NCI-H345 (cell line): ENCODE results near the gene BLVRA.
A peak's percentile ranks its signal among the peaks of the same experiment; 100 is the strongest.

ENCODE experiments used
- DNase-seq: peaks from one replicate; lab custom pipeline; 2025; lab: John Stamatoyannopoulos, UW

BLVRA gene

DNA sequence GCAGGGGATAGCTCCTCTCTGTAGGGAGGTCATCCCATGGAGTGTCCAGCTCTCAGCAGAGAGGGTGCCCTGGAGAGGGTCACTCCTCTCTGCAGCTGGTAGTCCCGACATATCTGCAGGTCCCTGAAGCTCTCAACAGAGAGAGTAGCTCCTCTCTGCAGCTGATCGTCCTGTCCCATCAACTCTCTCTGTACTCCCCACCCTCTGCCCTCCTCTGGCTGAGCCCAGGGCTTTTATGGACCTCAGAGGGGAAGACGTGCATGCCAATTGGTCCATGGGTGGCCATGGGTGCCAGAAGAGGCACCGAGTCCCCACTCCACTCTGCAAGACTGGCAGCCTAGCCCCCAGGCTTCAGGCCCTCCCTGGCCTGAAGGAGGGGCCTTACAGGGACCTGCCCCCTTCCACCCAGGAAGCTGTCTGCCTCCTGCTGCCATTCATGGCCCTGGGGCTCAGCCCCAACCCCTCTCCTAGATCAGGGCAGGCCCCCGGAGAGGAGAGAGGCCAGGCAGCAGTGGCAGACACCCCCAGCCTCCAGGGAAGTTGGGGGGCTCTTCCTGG lies 9.0 kb upstream of the BLVRA start:
- no peak for DNase-seq

DNA sequence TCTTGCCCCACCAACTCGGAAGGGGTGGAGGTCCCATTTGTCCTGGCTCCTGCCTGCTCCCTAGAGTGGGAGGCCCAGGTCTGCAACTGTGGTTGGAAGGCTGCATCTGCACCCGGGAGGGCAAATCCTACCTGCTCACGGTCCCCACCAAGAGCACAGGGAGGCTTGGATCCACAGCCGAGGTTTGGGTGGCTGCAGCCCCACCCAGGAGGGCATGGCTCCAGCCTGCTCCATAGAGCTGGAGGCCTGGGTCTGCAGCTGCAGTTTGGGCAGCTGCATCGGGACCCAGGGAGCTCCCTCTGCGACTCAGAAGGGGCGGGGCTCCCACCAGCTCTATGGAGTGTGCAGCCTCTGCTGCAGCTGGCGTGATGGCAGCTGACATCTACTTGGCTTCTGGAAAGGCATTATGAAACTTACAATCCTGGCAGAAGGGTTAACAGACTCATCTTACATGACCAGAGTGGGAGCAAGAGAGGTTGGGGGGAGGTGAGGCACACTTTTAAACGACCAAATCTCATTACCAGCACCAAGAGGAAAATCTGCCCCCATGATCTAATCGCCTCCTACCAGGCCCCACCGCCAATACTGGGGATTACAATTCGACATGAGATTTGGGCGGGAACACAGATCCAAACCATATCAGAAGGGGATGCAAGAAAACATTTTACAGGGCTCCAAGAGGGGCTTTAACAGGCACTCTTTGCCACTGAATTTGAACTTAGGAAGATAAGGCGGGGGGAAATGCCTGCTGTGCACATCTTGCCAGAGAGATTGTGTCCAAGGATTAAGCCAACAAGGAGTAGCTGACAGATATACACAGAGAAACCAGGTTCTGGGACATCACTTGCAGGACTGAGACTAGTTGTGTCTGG lies 8.2 kb upstream of the BLVRA start:
- no peak for DNase-seq

DNA sequence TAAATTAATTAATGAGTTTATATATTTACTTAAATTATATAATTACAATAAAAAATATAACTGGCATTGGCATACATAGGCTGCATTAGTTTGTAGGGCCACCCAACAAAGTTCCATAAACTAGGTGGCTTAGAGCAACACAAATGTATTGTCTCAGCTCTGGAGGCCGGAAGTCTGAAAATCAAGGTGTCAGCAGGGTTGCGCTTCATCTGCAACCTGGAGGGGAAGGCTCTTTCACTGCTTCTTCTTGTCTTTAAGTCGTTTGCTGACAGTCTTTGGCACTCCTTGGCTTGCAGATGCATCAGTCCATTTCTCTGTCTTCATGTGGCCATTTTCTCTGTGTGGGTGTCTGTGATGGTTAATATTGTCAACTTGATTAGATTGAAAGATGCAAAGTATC lies 6.1 kb upstream of the BLVRA start:
- DNase-seq = no peak

DNA sequence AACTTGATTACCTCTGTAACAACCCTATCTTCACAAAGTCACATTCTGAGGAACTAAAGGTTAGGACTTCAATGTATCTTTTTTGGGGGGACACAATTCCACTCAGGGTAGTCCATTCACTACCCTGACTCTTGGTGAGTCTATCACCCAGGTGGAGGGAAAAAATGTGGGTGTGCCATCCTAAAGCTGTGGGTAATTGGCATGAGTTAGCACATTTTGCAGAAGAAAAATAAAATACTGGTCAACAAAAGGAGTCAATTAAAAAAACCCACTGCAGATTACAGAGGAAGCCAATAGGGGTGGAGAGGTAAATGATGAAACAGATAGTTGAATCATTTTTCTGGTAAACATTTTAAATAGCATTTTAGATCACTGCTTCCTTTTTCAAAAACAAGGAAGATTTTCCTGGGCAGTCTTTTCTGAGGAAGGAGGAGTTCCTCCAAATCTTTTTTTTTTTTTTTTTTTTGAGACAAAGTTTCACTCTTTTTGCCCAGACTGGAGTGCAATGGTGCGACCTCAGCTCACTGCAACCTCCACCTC lies 5.1 kb upstream of the BLVRA start:
- DNase-seq = no peak

DNA sequence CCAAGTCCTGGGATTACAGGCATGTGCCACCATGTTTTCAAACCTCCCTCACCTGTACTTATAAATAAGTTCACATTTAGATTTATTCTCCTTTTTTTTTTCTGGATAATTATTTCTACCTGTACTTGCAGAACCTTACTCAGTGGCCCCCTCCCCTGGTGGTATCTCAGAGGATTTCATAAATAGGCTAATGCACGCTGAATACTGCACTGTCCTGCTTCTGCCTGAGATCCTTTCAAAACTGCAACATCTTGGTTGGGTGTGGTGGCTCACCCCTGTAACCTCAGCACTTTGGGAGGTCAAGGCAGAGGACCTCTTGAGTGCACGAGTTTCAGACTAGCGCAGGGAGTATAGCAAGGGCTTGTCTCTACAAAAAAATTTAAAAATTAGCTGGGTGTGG lies 4.6 kb upstream of the BLVRA start:
- no peak for DNase-seq

DNA sequence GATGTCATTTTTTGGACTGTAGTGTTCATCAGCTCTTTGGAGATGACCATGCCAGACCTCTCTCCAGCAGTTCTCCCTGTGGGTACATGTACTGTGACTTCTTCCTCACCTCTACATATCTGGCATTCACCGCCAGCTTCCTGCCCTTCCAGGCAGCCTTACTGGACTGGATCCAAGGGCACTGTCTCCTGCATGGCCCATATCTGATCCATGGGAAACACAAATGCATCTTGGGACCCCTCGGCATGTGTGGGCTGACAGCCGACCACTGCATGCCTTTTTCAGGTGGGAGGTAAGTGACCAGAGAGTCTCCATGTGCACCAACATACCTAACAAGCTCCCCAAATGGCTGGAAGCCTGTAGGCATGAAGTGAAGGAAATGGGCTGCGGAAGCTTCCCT lies 3.9 kb upstream of the BLVRA start:
- DNase-seq = no peak

DNA sequence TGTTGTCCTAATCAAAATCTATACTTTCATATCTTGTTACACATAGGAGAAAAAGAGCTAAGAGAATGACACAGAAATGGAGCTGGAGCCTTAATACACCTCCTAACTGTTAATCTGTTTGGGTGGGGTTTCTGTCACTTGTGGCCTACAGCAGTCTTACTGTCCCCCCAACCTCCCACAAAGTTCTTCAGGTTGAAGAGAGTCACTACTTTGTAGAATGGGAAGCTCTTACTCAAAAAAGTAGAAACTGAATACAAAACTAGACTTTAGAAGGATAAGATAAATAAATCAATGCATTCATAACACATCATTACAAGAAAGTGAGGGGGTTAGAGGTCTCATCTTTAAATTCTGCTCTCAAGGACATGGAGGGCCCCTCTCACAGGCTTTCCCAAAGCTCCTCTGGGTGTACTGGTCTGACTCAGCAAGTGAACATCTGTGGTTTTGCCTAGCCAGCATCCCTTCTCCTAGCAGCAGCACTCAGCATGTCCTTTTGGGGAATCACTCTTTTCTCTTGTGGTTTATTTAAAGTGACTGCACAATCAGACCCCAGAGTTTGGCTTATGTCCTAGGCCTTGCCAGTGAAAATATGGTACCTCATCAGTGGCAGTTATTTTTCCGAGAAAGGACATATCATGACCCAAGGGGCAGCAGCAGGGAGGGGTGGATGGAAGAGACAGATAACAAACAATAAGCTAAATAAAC lies 2.0 kb upstream of the BLVRA start:
- DNase-seq = no peak

DNA sequence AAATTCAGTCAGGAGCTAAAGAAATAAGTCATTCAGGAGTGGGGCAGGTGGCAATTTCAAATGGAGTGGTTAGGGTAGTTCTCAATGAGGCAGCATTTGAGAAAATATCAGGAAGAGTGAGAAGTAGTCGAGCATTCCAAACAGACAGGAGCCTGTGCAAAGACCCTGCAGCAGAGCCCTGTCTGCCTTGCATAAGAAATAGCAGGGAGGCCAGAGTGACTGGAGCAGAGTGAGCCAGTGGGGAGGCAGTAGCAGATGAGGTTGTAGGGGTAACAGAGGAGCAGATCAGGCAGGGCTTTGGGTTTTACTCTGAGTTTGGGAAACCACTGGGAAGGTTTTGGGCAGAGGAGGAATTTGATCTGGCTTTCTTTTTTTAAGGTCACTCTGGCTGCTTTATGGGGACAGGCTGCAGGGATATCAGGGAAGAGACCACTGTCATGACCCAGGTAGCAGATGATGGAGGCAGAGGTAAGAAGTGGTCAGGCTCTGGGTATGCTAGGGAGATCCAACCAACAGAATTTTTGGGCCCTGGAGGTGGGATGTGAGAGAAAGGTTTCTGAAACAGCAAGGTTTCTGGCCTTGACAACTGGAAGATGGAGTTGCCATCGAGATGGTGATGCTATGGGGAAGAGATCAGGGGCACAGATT lies 1.3 kb upstream of the BLVRA start:
- no peak for DNase-seq

DNA sequence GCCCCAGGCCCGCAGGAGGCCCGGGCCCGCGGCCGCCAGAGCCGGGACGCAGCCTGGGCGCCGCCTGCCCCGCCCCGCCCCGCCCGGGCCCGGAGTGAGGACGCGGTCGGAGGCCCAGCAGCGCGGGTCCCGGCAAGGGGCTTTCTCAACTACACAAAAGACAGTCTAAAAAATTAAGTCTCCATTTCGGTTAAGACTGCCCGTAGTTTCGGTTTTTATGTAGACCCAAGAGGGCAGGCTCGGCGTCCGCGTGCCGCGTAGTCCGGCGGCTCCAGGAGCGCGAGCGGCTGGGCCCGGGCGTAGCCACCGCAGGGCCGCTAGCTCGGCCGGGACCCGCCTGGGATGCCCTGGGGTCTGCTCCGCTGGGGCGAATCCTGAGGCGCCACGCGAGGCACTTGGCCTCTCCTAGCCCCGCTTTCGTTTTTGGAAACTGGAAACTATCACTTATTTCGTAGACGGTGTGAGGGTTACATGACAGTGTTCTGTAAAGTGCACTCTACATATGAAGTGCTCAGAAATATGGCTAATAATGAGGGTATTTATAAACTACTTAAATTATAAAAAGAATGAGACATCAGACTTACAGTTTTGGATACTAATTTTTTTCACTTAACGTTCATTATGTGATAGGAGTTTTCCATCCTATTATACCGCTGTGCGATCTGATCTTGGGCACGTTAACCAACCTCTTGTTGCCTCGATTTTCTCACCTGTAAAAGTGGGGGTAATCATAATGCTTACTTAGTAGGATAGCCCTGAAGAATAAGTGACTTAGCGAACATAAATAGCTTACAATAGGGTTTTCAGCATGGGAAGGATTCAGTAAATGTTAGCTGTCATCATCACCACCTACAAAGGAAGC lies 573 bp downstream of the BLVRA start:
- DNase-seq = peak; percentile 39

DNA sequence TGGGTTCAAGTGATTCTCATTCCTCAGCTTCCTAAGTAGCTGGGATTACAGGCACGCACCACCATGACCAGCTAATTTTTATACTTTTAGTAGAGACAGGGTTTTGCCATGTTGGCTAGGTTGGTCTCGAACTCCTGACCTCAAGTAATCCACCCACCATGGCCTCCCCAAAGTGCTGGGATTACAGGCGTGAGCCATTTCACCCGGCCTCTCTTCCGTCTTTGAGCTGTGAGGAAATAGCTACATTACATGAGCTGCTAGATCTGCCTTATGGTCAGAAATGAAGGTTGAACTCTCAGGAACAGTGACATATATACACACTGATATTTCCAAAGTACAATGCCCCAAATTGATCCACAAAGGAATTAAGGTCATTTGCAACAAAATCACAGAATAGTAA lies 2.4 kb downstream of the BLVRA start:
- no peak for DNase-seq

DNA sequence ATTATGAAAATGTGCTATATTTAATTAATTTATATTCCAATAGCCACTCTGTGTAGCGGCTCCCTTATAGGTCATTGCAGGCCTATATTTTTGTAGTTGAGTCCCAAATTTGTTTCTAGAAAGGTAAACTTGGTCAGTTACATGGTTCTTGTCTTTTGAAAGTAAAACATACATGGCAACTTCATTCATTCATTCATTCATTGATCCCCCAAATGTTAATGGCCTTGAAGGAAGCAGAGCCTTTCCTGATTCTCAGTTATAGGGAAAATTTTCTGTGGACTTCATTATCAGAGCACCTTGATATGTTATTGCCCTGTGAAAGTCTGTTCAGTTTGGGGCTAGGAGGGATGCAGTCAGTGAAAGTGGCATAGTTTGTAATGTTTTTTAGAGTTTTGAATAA lies 2.9 kb downstream of the BLVRA start:
- no peak for DNase-seq

DNA sequence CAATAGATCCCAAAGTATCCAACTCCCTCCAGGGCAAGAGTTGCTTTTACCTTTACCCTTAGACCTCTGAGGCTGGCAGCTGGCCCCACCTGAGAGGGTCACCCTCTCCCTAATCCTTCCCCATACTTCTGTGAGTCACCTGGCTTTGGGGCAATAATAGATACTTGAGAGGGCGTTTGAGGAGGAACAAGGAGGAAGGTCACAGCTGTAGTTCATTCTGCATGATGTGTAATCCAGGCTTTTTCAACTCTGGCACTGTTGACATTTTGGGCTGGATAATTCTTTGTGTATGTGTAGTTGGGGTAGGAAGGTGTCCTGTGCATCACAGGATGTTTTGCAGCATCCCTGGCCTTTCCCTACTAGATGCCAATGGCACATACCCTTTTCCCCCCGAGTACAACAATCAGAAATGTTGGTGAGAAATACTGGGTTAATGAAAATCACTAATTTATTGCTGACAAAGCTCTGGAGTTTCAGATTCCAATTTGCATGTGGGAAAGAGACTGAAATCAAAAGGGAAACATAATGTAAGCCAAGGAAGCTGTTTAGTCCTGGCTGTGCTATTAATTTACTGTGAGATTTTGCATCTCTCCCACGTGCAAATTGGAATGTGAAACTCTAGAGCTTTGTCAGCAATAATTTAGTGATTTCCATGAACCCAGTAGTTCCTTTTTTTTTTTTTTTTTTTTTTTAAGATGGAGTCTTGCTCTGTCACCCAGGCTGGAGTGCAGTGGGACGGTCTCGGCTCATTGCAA lies 3.6 kb downstream of the BLVRA start:
- no peak for DNase-seq

DNA sequence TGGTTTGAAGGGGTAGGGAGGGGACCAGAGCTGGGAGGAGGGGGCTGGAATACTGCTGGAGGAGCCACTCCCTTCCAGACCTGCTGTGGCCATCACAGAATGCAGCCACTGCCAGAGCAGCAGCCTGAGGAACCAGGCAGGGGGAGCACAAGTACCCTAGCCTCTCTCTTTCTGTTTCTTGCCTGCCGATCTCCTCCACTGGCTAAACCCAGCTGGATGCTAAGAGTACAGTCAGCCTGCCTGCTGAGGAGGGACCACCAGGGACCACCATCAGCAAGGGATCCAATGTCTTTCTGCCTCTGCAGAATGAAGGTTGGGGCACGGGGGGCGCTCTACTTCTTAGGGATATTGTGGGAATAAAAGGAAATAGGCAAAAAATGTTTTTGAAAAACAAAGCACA lies 4.7 kb downstream of the BLVRA start:
- no peak for DNase-seq

DNA sequence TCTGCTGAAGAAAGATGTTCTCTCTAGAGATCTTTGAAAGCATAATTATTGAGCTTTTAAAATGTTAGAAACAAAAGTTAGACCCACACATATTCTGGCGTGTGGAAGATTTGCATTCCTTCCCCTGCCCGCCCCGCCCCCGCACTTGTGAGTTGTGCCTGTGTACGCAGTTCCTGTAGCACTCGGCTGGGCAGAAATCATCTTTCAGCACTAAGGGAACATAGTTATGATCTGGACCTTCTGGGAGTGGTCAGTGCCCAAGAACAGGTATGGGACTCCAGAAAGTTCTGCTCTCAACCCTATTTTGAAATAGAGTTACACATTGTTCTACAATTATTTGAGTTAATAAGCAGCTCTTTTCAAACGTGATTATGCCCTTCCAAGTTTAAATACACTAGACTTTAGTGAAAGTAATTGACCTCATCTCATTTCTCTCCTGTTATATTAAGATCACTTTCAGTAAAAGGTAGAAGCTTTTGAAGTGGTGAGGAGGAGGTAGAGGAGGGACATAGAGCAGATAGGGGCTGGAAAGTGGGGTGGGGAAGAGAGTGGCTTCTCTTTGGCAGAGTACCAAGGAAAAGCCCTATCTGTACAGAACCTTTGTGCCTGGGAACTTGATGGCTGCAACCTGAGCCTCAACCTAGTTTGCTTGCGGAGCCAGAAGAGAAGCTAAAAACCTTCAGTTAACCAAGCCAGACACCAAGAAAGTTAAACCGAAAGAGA lies 5.7 kb downstream of the BLVRA start:
- DNase-seq = peak; percentile 11

DNA sequence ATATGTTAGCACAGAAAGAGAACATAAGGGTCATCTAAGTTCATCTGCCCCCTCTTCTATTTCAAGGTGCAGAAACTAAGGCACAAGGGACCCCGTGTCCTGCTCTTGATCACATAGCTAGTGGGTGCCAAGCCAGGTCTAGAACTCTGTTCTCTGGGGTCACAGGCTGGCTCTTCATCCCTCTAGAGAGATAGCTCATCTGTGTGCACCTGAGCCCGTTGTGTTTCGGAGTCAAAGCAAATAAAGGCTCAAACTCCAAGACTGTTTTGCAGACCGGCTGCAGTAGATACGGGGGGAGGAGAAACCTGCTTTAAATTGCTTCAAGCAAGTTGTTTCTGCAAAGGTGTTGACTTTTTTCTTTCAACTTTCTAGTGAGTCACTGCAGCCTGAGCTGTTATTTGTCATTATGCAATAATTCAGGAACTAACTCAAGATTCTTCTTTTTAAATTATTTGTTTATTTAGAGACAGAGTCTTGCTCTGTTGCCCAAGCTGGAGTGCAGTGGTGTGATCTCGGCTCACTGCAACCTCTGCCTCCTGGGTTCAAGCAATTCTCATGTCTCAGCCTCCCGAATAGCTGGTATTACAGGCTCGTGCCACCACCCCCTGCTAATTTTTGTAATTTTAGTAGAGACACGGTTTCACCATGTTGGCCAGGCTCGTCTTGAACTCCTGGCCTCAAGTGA lies 6.5 kb downstream of the BLVRA start:
- no peak for DNase-seq

DNA sequence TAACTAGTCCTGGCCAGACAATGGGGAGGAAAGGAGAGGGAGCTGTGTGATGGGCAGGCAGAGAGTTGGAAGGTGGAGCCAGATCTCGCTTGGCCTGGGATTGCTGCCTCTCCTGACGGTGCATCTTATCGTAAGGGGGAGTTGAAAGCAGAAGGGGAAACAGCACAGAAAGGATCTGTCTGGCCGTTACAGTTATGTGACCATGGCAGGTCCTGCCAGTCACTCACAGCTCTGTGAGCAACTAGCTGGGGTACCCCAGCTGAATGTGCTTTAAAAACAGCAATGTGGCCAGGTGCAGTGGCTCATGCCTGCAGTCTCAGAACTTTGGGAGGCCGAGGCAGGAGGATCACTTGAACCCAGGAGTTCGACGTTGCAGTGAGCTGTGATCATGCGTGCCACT lies 8.1 kb downstream of the BLVRA start:
- DNase-seq = no peak

DNA sequence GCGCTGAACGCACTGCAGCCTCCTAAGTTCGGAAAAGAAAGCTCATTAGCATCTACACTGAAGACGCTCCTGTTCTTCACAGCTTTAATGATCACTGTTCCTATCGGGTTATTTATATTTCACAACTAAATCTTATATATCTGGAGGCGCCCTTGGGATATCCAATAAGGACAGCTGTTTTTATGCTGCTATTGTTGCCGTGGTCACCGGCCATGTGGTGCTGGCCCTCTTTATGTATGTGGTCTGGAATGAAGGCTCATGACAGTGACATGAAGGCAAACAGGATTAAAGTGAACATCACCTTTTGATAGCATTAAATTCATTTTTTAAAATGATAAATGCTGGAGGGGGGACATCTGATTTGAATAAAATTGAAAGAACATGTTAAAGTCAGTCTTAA lies 8.8 kb downstream of the BLVRA start:
- no peak for DNase-seq

DNA sequence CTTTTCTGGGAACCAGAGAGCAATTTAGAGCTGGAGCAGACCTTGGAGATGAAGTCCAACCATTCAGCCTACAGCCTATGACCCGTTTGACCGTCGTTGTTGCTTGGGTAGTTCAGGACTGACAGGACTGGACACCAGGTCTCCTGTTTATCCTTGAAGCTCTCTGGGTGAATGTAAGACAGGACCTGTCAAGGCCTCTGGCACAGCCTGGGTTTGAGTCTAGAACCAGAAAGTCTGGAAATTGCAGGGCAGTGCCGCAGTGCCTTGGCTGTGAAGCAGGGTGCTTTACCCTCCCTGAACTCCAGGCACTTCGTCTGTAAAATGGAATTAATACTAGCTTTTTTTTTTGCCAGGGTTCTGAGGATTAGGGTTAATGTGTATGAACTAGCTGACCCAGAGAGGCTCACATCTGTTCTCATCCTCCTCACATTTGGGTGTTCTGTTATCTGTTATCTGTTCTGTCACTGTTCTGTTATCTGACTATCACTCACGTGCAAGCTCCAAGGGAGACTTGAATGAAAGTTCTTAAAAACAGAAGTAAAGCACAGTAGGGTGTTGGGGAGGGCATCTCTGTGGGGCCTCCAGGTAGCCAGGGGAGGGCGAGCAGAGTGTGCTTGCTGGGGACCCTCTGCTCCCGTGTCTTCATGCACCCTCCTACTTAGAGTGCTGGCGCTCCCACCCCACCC lies 9.9 kb downstream of the BLVRA start:
- no peak for DNase-seq

DNA sequence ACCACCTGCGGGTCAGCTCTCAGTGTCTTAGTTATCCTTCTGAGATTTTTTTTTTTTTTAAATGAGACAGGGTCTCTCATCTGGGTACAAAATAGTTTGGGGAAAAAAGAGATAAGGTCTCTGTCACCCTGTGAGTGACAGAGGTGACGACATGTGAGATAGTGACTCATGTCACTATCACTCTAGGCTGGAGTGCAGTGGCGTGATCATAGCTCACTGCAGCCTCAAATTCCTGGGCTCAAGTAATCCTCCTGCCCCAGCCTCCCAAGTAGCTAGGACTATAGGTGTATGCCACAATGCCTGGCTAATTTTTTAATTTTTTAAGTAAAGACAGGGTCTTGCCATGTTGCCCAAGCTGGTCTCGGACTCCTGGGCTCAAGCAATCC lies 10.4 kb downstream of the BLVRA start:
- DNase-seq = no peak
